HL-60 (cell line): ENCODE measurements around the gene OSBPL7.

Experiments
- DNase-seq, 2 experiments: peaks; one replicate each; pipeline ENCODE4 v3.0.0-alpha.2; 2010 to 2020; ENCODE audit warnings: low read depth in 1 of 2, low spot score in 1 of 2
- H3K27ac ChIP-seq: fragments of 250-450 bp; sonication (Bioruptor Pico); replicated peaks from 2 replicates; pipeline ENCODE4 v1.5.1; 2020; ENCODE audit warnings: mild to moderate bottlenecking, moderate library complexity
- H3K27me3 ChIP-seq: fragments of 250-450 bp; sonication (Bioruptor Pico); 2 replicates; pipeline ENCODE4 v1.5.1; 2021; ENCODE audit warnings: mild to moderate bottlenecking, moderate library complexity; ENCODE audit not compliant: insufficient read depth, poor library complexity, severe bottlenecking
- H3K4me3 ChIP-seq: replicated peaks from 2 replicates; pipeline ENCODE4 v1.5.1; 2011; ENCODE audit warnings: mild to moderate bottlenecking, control low read depth, low read length; ENCODE audit not compliant: insufficient read depth
- CTCF ChIP-seq: IDR thresholded peaks from one replicate; pipeline ENCODE4 v1.5.1; 2011; ENCODE audit warnings: low read length, control low read depth, inconsistent platforms; ENCODE audit not compliant: insufficient read depth
- GABPA ChIP-seq: IDR thresholded peaks from 2 replicates; pipeline ENCODE4 v1.6.1; 2012; ENCODE audit warnings: low read depth
- POLR2AphosphoS5 ChIP-seq: IDR thresholded peaks from 2 replicates; pipeline ENCODE4 v1.6.1; 2012; ENCODE audit warnings: low read depth
- REST ChIP-seq: IDR thresholded peaks from 2 replicates; pipeline ENCODE4 v1.6.1; 2012; ENCODE audit warnings: low read depth; ENCODE audit not compliant: insufficient replicate concordance
- SPI1 ChIP-seq: IDR thresholded peaks from 2 replicates; pipeline ENCODE4 v1.6.1; 2012; ENCODE audit warnings: low read depth, mild to moderate bottlenecking, borderline replicate concordance

The OSBPL7 gene

GRCh38 chr17:47850692-47851573 lies 29.3 kb upstream of the OSBPL7 start, which contains the start of gene SP6:
Gene SP6 (minus strand): TSS chr17:47851163. CDS start chr17:47848429, 2,734 bp downstream.
- TF ChIP-seq GABPA, result no peak
- no peak for TF ChIP-seq REST
- TF ChIP-seq POLR2AphosphoS5, result no peak
- no peak for TF ChIP-seq SPI1
- TF ChIP-seq CTCF, result no peak
- H3K4me3 ChIP-seq, result no peak within 1 kb of the TSS
- DNase-seq, result peak in 1 of 2 experiments; percentile 9
- no peak within 1 kb of the TSS for H3K27ac ChIP-seq
- H3K27me3 ChIP-seq, result peaks cover 85% of the 10 kb centered on the region

GRCh38 chr17:47850373-47850691 lies 28.7 kb upstream of the OSBPL7 start:
- no peak for DNase-seq
- H3K27ac ChIP-seq, result no peak overlapping the region
- peaks cover 86% of the 10 kb centered on the region for H3K27me3 ChIP-seq
- H3K4me3 ChIP-seq, result no peak overlapping the region
- no peak for TF ChIP-seq POLR2AphosphoS5
- no peak for TF ChIP-seq CTCF
- TF ChIP-seq GABPA, result no peak
- no peak for TF ChIP-seq SPI1
- TF ChIP-seq REST, result no peak

GRCh38 chr17:47848198-47848513 lies 26.6 kb upstream of the OSBPL7 start:
- DNase-seq, result no peak
- H3K27me3 ChIP-seq, result peaks cover 73% of the 10 kb centered on the region
- TF ChIP-seq REST, result no peak
- no peak for TF ChIP-seq GABPA
- TF ChIP-seq CTCF, result no peak
- TF ChIP-seq POLR2AphosphoS5, result no peak
- TF ChIP-seq SPI1, result no peak
- no peak overlapping the region for H3K4me3 ChIP-seq
- no peak overlapping the region for H3K27ac ChIP-seq
